Measurements from ENCODE around the gene USP40. TPM values are rescaled to one million over a fixed set of nuclear protein-coding genes. Genes with fewer than 3 reads are reported as not detected.

Gene USP40
- total RNA-seq, 2 donors from 2014 or later: 22.1 to 32.7 TPM

- Histone ChIP-seq H3K4me3 (no peak overlapping the region), H3K36me3 (no peaks in the 10 kb centered on the region), H3K4me1 (no peaks in the 10 kb centered on the region), H3K27ac (no peak overlapping the region), H3K9ac (ENCODE audit: low read depth in 2 of 2, low read length in 2 of 2) (no peak overlapping the region), H3K9me3 (no peaks in the 10 kb centered on the region), H3K27me3 (no peaks in the 10 kb centered on the region)
- TF ChIP-seq CTCF (IDR thresholded peaks at IDR 0.05): no peak
- intact Hi-C loops (cut with DNase I): no loop called here
- DNase-seq: peak; percentile 10
These were observed 95.1 kb downstream of the USP40 start for GRCh38 chr2:233471291-233472035.

GRCh38 chr2:233470839-233471238 is 95.7 kb downstream of the USP40 start:
- DNase-seq: no peak
- no peaks in the 10 kb centered on the region for H3K4me1 ChIP-seq
- intact Hi-C loops (cut with DNase I): no loop called here

GRCh38 chr2:233470011-233470687 is 96.4 kb downstream of the USP40 start:
- TF ChIP-seq CTCF (IDR thresholded peaks at IDR 0.05): no peak
- peak; percentile 42 for DNase-seq
- Histone ChIP-seq H3K36me3 (no peaks in the 10 kb centered on the region), H3K4me3 (no peak overlapping the region), H3K27ac (peak overlapping the region; percentile 32), H3K9ac (ENCODE audit: low read depth in 2 of 2, low read length in 2 of 2) (peak overlapping the region; percentile 21 to 24), H3K4me1 (no peaks in the 10 kb centered on the region), H3K27me3 (no peaks in the 10 kb centered on the region), H3K9me3 (no peaks in the 10 kb centered on the region)
- intact Hi-C loops (cut with DNase I): no loop called here

More at GRCh38 chr2:233470839-233471238, 95.7 kb downstream of the USP40 start:
- H3K36me3 ChIP-seq: no peaks in the 10 kb centered on the region
- H3K4me3 ChIP-seq: no peak overlapping the region
- peak overlapping the region in 1 of 2 donors; percentile 24 for H3K9ac ChIP-seq (ENCODE audit: low read depth in 2 of 2, low read length in 2 of 2)
- H3K9me3 ChIP-seq: no peaks in the 10 kb centered on the region
- H3K27me3 ChIP-seq: no peaks in the 10 kb centered on the region
- TF ChIP-seq CTCF (IDR thresholded peaks at IDR 0.05): no peak
- H3K27ac ChIP-seq: no peak overlapping the region

- no peak for DNase-seq
- H3K27me3 ChIP-seq: no peaks in the 10 kb centered on the region
- intact Hi-C loops (cut with DNase I): loop anchor here (10.0 kb wide), 1 partner anchor 245 kb away; the partner anchor contains the start of genes UGT1A4 and UGT1A5
- H3K36me3 ChIP-seq: no peaks in the 10 kb centered on the region
- peak overlapping the region; percentile 32 for H3K27ac ChIP-seq
- H3K4me3 ChIP-seq: no peak overlapping the region
- no peak for TF ChIP-seq CTCF (IDR thresholded peaks at IDR 0.05)
- no peaks in the 10 kb centered on the region for H3K4me1 ChIP-seq
- H3K9me3 ChIP-seq: no peaks in the 10 kb centered on the region
- no peak overlapping the region for H3K9ac ChIP-seq (ENCODE audit: low read depth in 2 of 2, low read length in 2 of 2)
These were observed 97.1 kb downstream of the USP40 start for GRCh38 chr2:233469261-233470010.

GRCh38 chr2:233468741-233469110 is 97.9 kb downstream of the USP40 start:
- no peak for TF ChIP-seq CTCF (IDR thresholded peaks at IDR 0.05)
- H3K27me3 ChIP-seq: no peaks in the 10 kb centered on the region
- H3K4me3 ChIP-seq: no peak overlapping the region
- no peak for DNase-seq
- no peaks in the 10 kb centered on the region for H3K9me3 ChIP-seq
- no peaks in the 10 kb centered on the region for H3K4me1 ChIP-seq
- H3K36me3 ChIP-seq: no peaks in the 10 kb centered on the region
- no peak overlapping the region for H3K9ac ChIP-seq (ENCODE audit: low read depth in 2 of 2, low read length in 2 of 2)
- intact Hi-C loops (cut with DNase I): loop anchor here (10.0 kb wide), 1 partner anchor 246 kb away; the partner anchor contains the start of genes UGT1A4 and UGT1A5
- H3K27ac ChIP-seq: no peak overlapping the region
